Measurements from ENCODE around the gene NMNAT3.

The NMNAT3 gene

DNA sequence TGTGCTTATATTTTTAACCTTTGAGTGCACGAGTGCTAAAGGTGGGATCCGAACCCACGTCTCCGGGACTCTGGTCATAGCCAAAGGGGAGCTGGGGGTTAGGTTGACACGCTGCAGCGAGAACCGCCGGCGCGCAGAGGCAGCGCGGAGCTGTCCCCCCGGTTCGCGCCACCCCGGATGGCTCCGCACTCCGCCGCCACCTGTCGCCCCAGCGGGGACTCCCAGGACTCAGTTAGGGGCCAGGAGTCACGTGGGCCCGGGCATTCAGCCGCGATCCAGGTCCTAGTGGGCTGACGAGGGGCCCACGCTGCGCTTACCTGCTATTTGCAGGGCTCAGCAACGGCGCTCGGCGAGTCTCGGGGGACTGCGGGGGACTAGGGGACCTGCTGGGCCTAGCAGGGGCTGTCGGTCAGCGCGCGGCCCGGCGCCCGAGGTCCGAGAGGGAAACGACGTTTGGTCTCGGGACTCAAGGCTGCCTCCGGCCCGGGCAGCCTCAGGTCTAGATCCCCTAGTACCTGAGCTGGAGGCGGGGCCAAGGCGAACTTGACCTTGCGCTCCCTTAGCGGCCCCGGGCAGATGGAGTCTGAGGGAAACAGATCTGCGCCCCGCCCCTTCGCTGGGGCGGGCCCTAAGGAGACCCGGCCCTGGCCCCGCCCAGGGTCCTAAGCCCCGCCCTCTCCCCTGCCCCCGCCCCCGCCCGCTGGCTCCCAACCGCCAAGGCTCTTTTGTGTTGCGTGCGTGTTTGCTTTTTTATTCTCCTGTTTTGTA, at the start of gene NMNAT3:
NMNAT3 (minus strand) TSS at position 585 of the 768 bp plus-strand sequence. CDS start 50,248 bp downstream, outside the sequence.
- peak; percentile 100 for DNase-seq

DNA sequence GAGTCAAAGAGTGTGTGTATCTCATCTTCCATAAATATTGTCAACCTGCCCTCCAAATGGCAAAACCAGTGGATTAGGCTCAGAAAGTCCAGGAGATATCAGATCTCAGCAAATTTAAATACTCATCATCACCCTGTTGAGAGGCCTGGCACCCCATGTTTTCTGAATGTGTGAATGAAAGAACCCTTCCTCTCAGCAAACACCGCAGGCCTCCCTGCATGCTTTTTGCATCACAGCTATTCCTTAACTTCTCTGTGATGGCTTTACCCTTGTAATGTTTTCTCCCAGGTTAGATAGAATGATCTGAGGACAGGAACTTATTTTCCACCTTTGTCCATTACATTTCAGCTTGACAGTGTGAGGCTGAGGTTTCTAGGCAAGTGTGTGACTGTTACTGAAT, 43.6 kb upstream of the NMNAT3 start:
- no peak for DNase-seq

DNA sequence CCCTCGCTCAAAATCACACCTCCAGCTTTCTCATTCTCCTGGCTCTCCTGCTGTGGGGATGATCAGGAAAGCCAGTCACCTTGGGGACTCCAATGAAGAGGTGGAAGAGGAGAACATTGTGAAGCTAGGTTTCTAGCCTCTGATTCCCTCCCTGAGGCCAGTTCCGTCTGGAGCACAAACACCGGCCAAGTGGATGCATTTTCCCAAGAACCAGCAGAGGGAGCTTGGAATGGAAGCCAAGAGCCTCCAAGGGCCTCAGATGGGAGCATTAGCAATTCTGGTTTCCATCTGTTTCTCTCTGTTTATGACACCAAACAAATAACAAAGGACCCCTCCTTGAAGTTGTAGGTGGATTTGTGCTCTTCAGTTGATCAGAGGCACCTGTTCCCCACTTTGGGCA, 40.6 kb upstream of the NMNAT3 start:
- peak; percentile 79 for DNase-seq

DNA sequence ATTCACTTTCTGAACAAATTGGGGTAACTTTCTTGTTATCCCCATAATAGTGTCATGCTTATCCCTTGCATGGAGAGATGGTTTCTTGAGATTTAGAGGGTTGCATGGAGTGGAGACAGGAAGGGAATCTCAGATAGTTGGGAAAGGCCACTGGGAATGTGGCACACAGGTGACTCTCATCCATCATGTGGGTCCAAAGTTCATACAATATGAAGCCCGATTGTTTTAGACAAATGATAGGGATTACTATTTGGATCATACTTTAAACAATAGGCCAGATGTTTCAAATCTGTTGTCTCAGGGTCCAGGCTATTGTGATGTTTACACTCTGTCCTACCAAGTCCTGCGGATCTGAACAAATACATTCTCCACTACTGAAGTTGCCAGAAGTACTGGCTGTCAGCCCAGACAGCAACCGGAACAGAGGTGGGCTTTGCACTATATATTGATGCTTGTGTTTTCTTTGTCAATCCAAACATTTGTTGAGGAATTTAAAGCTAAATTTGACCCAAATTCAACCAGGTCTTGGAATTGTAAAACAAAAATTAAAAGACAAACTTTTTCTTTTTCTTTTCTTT, 39.2 kb upstream of the NMNAT3 start:
- DNase-seq: no peak

DNA sequence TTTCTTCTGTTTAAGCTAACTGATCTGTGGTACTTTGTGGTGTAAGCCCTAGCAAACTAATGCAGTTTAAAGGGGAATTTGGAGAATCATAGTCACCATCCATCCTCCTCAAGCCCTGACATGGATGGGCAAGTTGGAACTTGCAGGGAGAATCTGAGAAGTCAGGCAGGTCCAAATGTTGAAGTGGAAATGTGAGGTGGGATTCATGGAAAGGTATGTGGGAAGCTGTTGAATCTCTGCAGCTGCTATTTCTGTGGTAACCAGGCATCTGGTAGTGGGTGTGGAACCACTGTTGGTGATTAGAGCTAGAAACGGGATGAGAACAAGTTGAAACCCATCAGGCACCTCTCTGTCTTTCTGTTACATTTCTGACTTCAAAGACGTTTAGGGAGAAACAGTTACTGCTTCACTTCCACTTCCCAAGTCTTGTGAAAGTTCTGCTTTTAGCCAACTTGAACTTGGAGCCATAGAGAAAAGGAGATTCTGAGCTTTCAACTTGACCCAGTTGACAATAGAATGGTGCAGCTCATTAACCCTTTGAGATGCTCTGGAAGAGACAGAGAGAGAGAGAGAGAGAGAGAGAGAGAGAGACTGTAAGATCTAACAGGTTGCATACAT, 38.1 kb upstream of the NMNAT3 start:
- no peak for DNase-seq

DNA sequence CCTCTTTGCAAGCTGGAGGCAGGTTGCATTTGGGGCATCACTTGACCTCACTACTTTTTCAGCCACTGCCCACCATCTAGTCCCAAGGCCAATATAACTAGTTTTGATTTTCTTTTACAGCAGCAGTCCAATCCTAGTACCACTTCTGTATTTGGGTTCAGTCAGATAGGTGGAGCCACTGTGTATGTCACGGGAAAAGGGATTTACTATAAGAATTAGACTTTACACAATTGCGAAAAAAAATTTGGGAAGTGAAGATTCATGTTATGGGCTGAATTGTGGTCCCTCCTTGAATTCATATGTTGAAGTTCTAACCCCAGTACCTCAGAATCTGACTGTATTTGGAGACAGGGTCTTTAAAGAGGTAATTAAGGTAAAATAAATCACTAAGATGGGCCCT, 37.4 kb upstream of the NMNAT3 start:
- DNase-seq: no peak

DNA sequence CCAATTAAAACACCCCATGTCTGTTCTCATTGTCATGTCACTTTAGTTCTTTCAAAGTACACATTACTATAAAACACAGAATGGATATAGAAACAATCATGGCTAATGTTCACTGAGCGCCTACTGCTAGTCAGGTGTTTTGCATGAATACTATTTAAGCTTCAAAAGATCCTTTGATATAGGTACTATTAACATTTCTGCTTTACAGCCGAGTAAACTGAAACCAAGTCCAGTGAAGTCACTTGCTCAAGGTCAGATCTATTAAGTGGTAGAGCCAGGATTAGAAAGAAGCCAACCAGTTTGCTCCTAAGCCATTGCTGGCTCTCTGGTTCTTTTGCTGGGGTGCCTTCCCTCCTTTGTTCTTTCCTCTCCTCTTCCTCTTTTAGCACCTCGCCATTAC, 32.4 kb upstream of the NMNAT3 start:
- peak; percentile 30 for DNase-seq

DNA sequence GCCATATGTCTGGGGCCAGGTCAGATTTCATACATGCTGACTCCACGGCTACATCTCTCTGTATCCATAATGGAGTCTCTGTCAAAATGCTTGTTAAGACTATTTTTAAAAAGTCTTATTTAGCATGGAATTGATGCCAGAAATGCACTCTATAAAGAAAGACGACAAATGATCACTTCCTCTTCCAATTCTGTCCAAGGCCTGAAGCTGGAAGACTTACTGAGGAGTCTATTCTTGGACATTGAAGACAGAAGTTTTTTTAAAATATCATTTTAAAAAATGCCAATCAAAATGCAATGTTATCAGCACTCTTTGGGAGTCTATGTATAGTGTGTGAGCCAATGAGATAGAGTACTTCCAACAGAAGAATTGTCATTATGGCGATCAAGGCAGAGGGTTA, 27.9 kb upstream of the NMNAT3 start:
- no peak for DNase-seq

DNA sequence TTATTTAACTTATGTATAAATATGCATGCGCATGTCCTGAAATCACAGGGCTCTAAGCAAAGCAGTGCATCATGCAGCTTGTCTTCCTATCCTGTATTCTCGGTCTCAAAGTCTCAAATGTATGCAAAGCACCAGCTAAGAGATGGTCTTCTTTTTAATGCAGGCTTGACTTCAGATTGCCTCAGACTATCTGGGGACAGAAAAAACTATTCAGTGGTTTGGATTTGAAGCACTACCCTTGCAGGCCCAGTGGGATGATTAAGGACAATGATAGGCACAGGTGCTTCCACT, 18.5 kb upstream of the NMNAT3 start:
- no peak for DNase-seq

DNA sequence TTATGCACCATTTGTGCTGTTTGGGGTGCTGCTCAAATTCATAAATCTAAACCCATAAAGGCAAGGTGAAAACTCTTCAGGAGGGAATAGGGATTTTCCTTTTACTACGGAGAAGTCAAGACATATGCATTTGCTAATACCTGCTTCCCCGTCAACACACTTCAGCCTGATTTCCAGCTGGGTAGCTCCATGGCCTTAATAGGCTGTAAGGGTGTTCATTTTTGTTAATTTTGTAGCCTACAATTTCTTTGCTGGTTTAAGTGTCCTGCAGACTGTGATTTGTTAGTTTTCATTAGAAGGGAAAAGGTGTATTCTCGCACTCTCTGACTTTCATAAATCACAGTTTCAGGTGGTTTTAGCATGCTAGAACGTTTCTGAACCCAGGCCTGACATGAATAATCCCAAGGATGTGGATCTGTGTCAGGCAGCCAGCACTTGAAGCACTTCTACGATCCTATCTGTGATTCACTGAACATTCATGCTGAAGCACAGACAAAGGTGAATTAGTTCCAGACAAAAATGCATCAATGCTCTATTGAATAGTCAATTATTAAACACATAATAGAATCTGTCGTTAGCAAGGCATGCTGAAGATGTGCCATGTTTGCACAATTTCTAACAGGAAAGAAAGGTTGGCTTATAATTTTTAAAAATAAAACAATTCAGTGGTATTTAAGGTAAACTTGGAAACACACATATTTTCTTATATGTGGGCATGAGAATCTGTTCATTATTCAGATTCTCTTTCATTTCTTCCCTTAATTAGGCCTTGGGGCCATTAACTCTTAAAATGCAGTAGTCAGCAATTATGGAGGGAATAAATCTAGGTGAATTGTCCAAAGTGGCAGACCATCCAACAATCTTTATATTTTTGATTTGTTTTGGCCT, 17.9 kb upstream of the NMNAT3 start:
- no peak for DNase-seq

DNA sequence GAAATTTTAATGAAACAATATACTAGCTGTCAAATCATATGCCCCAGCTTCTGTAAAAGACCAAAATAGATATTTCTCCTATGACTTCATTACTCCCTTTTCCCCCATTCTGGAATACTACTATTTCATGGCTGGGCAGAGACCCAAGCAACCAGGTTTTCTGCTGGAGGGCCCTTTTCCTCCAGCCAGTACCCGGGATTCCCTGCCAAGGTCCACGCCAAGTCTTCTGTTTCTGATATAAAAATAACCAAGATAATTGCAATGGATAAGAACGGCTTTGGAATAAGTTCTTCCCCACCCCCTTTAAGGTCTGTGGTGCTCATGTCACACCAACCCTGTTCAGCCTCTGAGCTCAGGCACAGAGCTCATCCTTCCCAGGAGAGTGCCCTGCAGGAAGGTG, 17.2 kb upstream of the NMNAT3 start:
- no peak for DNase-seq

DNA sequence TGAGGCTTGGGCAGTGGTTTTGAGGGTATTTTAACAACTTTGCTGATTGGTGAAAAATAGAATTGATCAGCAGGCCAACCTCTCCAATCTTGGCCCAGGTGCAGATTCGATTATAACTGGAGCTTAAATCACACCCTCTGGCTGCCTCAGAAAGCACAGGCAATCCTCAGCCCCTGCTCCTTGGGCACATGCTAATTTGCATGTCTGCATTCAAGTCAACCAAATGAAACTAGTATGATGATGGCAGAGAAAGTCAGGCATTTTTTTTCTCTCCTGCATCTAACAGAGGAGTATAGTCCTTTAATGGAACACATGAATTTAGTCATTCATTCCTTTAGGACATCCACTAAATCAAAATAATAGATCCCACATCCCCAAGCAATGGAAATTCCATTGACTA, 16.8 kb upstream of the NMNAT3 start:
- no peak for DNase-seq

DNA sequence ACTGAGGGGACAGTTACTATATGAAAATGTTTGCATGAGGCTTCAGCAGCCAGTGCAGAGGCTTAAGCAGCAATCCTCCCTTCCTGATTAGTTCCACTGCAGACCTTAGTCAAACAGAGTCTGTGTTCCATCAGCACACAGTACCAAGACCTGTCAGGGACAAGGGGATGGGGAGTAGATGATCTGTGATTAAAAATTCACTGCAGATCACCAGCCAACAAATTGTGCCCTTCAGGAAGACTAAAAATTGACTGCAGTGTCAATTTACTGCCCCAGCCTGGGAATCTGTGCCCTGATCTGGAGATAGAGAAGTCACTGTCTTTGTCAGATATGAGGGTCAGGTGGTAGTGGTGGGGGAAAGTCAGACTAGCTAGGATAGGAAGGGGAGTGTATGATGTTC, 13.8 kb upstream of the NMNAT3 start:
- DNase-seq: no peak

DNA sequence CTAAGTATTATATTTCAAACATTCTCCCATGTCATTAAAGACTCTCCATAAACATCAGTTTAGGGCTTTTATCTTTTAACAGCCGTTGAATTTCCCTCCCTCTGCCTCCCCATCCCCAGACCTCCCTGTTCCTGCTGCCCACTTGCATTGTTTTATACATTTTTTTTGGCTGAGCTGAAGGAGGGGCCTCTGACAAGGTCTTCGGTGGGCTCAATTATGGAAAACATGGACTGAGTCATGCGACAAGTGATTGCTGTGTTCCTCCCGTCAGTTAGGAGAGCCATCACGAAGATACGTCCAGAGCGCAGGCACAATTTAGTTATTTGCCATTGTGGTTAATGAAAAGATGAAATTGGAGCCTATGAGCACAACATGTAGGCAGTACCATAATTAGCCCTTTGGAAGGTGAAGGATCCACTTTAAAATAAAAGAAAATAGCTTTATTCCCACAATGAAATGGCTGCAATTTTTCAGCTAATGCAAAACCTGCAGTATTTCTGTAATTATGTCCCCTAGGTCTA, 12.0 kb upstream of the NMNAT3 start:
- peak; percentile 92 for DNase-seq

DNA sequence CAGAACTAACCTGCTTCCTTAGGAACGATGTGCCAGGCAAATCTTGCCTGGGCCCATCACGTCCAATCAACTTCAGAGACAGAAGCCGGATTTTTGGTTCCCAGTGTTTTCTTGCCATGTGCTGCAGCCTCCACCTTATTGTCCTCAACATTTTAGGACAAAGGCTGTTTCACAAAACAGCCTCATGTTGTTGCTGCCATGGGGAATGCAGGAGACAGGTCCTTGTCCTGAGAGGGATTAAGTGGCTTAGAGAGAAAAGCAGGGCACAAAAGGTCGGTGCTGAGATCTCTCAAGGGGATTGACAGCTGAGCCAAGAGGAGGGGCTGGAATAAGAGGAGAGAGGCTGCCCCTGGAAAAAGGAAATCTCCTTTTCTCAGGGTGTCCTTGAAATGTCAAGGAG, 11.3 kb upstream of the NMNAT3 start:
- peak; percentile 22 for DNase-seq

DNA sequence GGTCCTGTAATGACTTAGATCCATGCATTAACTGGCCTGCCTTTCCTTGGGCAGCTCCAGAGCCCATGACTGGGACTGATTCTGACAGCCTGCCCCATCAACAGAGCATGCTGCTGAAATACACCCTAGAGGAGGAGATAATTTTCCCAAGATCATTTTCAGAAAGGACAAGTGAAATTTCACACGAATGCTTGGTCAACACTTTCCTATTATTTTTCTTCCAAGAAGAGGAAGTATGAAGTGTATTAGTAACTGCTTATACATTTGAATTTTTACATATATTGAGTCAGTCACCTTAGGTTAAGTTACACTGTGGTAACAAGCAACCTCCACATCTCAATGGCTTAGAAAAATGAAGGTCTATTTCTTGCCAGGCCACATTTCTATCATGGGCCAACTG, 9.7 kb upstream of the NMNAT3 start:
- DNase-seq: no peak

DNA sequence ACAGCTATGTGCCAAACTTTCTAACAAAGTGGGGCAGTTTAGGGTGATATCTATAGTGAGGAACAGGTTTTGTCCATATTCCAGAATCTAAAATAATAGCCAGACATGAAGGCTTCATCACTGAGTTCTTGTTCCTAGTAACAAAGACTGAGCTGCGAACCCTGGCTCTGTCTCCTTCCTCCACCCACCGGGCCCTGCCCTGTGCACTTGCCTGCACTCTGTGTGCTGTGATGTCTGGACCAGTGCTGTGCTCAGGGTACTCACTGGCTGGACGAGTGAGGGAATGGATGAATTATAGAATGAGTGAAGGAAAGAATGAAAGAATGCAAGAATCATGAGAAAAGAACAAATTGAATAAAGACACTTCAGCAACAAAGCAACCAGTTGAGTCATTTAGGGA, 8.9 kb upstream of the NMNAT3 start:
- DNase-seq: no peak

DNA sequence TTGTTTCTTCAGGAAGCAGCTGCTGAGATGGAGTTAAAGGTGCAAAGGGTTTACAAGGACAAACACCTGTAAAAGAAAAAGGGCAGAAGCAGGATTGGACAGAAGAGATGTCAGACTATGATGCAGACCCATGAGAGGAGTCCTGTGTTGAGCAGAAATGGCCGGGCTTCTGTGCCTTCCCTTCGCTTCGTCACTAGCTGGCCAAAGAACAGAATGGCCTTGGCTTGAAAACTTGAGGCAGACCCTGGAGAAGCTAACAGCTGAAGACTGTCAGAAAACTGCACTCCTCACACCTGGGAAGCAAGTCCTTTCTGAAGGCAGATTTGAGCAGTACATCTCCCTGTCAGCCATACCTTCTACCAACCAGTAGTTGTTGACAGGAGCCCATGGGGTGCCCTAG, 8.4 kb upstream of the NMNAT3 start:
- DNase-seq: no peak

DNA sequence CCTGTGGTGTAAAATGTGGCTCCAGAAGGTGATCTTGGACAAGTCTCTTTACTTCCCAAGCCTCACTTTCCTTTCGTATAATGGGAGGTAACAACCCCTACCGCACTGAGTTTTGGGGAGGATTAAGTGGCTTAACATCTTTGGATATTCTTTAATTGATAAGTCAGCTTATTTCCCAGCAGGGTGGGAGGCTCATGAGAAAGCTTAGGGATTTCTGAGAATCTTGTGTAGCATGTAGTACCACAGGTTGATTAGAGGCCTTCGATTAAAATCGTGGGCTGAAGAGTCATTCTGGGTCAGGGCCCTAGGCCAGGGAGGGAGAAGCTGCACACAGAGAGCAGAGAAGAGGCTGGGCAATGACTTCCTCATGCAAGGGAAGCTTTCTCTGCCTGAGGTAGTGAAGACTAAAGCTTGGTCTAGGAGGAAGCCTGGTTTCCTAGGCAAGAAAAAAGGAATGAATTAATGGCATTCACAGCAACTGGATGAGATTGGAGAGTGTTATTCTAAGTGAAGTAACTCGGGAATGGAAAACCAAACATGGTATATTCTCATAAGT, 1.5 kb upstream of the NMNAT3 start:
- no peak for DNase-seq

DNA sequence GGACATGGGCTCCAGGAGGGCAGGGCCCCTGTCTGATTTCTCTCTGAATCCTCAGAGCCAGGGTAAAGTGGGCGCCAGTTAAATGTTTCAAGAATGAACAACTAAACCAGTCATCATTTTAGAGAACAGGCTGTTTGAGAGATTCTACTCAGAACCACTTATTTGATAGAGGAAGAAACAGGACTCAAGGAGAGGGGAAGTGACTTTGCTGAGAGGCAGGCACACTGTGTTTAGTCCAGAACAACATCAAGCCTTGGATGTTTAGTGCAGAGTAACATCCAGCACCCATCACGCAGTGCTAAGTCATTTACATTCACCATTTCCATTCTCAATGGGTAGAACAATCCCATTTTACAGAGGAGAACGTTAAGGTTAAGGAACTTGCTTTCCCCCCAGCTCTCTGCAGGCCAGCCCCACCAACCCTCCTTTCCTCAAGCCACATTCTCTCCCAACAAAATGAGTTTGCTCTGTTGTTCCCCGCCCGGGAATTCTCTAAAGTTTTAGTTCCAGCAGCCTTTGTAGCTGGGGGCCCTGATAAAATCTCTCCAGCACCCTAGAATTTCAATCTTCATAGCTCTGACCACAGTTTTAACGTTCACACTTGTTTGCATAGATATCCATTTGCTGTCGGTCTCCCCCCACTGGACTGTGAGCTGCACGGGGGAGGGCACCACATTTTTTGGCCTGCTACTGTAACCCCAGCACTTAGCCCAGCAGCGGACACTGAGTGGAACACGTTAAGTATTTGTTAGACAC, 962 bp downstream of the NMNAT3 start:
- DNase-seq: no peak

DNA sequence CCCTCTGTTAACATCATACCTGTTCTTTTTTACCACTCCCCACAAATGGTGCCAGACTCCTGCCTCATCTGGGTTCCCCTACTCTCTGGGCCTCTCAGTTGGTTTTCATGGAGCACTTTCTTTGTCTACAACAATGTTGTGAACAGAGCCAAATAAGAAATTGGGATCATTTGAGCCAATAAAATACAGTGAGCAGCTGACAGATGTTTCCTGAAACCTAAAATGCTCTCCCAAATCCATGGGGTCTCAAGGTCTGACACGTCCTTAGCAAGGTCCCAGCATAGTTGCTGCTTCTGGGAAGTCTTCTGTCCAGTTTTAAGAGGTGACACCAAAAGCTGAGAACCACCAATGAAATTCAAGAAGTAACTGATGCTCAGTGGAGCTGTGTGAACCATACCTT, 1.7 kb downstream of the NMNAT3 start:
- DNase-seq: no peak

DNA sequence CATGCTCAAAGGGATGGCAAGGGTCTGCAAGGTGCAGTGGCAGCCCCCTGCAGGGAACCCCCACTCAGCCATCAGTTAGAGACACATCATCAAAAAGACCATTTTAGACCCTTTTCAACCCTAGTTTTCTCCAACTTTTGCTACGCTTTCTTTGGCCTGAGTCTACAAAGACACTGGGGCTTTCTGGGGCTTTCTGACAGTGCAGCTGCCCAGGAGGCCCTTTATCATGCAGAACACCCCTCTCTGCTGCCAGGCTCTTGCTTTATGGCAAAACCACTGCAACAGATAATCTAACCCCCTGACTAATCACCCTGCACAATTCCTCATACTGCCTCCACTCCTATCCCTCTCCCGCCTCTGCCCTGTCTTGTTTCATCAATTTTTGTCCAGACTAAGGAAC, 2.4 kb downstream of the NMNAT3 start:
- DNase-seq: peak; percentile 13

Measured in NCI-H146 (cell line).